K562 (cell line): ENCODE results near the gene SYMPK. TPM values are rescaled to one million over a fixed set of nuclear protein-coding genes. Genes with fewer than 3 reads are reported as not detected.

Experiments
- ARID1B ChIP-seq: fragments of 450-650 bp; IDR thresholded peaks from 2 replicates; pipeline ENCODE4 v1.6.1; 2016; ENCODE audit warnings: antibody characterized with exemption, mild to moderate bottlenecking, inconsistent platforms
- ARID2 ChIP-seq: fragments of 450-650 bp; IDR thresholded peaks from 2 replicates; pipeline ENCODE4 v1.6.1; 2017; ENCODE audit warnings: antibody characterized with exemption, mild to moderate bottlenecking
- BACH1 ChIP-seq: fragments of 200-800 bp; sonication (Bioruptor generic); IDR thresholded peaks from 2 replicates; pipeline ENCODE4 v1.6.1; 2016; ENCODE audit warnings: missing genetic modification characterization, missing compliant biosample characterization
- CEBPB ChIP-seq: fragments of 450-650 bp; IDR thresholded peaks from 2 replicates; pipeline ENCODE4 v1.6.1; 2016; ENCODE audit warnings: missing genetic modification characterization, missing compliant biosample characterization
- CREB3 ChIP-seq: fragments of 450-650 bp; conservative IDR thresholded peaks from 2 replicates; pipeline ENCODE4 v1.6.1; 2016; ENCODE audit warnings: missing genetic modification characterization, low read depth, mild to moderate bottlenecking, missing compliant biosample characterization, moderate library complexity
- E2F3 ChIP-seq: fragments of 250-450 bp; sonication (Bioruptor Pico); IDR thresholded peaks from 2 replicates; pipeline ENCODE4 v1.4.0; 2020; ENCODE audit warnings: mild to moderate bottlenecking
- EP300 ChIP-seq: IDR thresholded peaks from 2 replicates; pipeline ENCODE4 v1.6.1; 2012; ENCODE audit warnings: low read length, improper control_type of control experiment
- FOXK2 ChIP-seq, 2 experiments: fragments of 450-650 bp; IDR thresholded peaks in 1 of 2; conservative IDR thresholded peaks in 1 of 2; 2 replicates each; pipeline ENCODE4 v1.6.1; 2016; ENCODE audit warnings: low read depth in 2 of 2, mild to moderate bottlenecking in 1 of 2
- MYC ChIP-seq, 2 experiments: fragments of 250-450 bp in 1 of 2; sonication (Bioruptor Pico) in 1 of 2; IDR thresholded peaks; 2 replicates each; pipeline versions ENCODE4 v1.5.1 to v1.6.1; 2012 to 2021; ENCODE audit warnings: low read depth in 2 of 2, borderline replicate concordance in 1 of 2, improper control_type of control experiment in 1 of 2, low read length in 1 of 2, mild to moderate bottlenecking in 1 of 2, moderate library complexity in 1 of 2
- REST ChIP-seq, 2 experiments: fragments of 450-650 bp; formaldehyde crosslinking in 1 of 2; IDR thresholded peaks; 2 replicates each; pipeline versions ENCODE4 v1.4.0 to v1.6.1; 2014 to 2020; ENCODE audit warnings: mild to moderate bottlenecking in 2 of 2, borderline replicate concordance in 1 of 2, low read depth in 1 of 2
- SFPQ ChIP-seq: fragments of 200-400 bp; formaldehyde crosslinking; IDR thresholded peaks from 2 replicates; pipeline ENCODE4 v1.6.1; 2017; ENCODE audit warnings: mild to moderate bottlenecking, low read depth, low read length, moderate library complexity
- SMAD3 ChIP-seq: fragments of 450-650 bp; formaldehyde crosslinking; conservative IDR thresholded peaks from 2 replicates; pipeline ENCODE4 v1.4.0; 2020; ENCODE audit warnings: mild to moderate bottlenecking
- SMARCE1 ChIP-seq: fragments of 450-650 bp; IDR thresholded peaks from 2 replicates; pipeline ENCODE4 v1.7.1; 2016; ENCODE audit warnings: mild to moderate bottlenecking
- SREBF1 ChIP-seq: fragments of 150-350 bp; IDR thresholded peaks from 2 replicates; pipeline ENCODE4 v1.6.1; 2014; ENCODE audit warnings: antibody characterized with exemption, low read depth, low read length, borderline replicate concordance
- TEAD4 ChIP-seq, 2 experiments: sonication (generic) in 1 of 2; formaldehyde crosslinking in 1 of 2; IDR thresholded peaks; 2 replicates each; pipeline versions ENCODE4 v1.6.1 to v1.8.0; 2012 to 2022; ENCODE audit warnings: borderline replicate concordance in 1 of 2, inconsistent platforms in 1 of 2, low read length in 1 of 2, mild to moderate bottlenecking in 1 of 2, missing genetic modification reagents in 1 of 2
- ZNF354B ChIP-seq: fragments of 250-450 bp; sonication (Bioruptor Pico); IDR thresholded peaks from 2 replicates; pipeline ENCODE4 v1.4.0; 2020
- polyA plus RNA-seq, 8 experiments: library from polyadenylated mRNA; depleted of rRNA in 4 of 8; stranded (reverse) in 5 of 8; unstranded in 3 of 8; fragments of >200 nt; fragmentation: Nextera tagmentation in 2 of 8; fragmentation: Illumina TruSeq in 1 of 8; extraction: Ambion mirVana in 2 of 8; extraction: Trizol in 1 of 8; gene quantifications; 2 replicates each; pipeline versions ENCODE4 v1.2.1 to v1.2.3, GENCODE V29; 2011 to 2014; ENCODE audit warnings: inconsistent platforms in 1 of 8, missing spikeins in 1 of 8
- total RNA-seq, 7 experiments: library from RNA; depleted of rRNA in 6 of 7; stranded (reverse); fragments of >200 nt in 6 of 7; fragmentation: Illumina TruSeq in 2 of 7; extraction: Trizol in 2 of 7; gene quantifications; 2 replicates each; pipeline versions ENCODE4 v1.2.1 to v1.2.3, GENCODE V29; 2011 to 2021; ENCODE audit warnings: low replicate concordance in 1 of 7

The SYMPK gene
- total and polyA plus RNA-seq, 9 of the 15 experiments (the other 6 are each of a cell fraction or from before 2014, with no cell fraction given), result 0.73 to 95.5 (median 58.4) TPM

GRCh38 chr19:45809643-45810159 is 53.2 kb downstream of the SYMPK start (continued):
- TF ChIP-seq ARID2 (no peak), FOXK2 (conservative IDR thresholded peaks at IDR 0.05 in 1 of 2, IDR thresholded peaks at IDR 0.05 in 1 of 2; ENCODE audit: low read depth in 2 of 2) (peak in 1 of 2 experiments; percentile 64; a peak in 3 of 4 replicates), SREBF1 (no peak), SMAD3 (CRISPR knock-in tag) (no peak), SMARCE1 (peak; percentile 89), EP300 (peak; percentile 57), CREB3 (tag) (0 out of 2 replicates have a peak, but pooled peaks have one; percentile 24), CEBPB (no peak), E2F3 (CRISPR knock-in tag) (no peak), BACH1 (tag) (peak; percentile 89), SFPQ (no peak), ZNF354B (CRISPR knock-in tag) (no peak), ARID1B (peak; percentile 84), TEAD4 (IDR thresholded peaks at IDR 0.05; ENCODE audit: low read length) (0 out of 2 replicates have a peak, but pooled peaks have one; percentile 12), TEAD4 (CRISPR knock-in tag; IDR thresholded peaks at IDR 0.05; ENCODE audit: borderline replicate concordance) (no peak), MYC (IDR thresholded peaks at IDR 0.05; ENCODE audit: low read depth, low read length) (no peak), MYC (CRISPR knock-in tag; IDR thresholded peaks at IDR 0.05; ENCODE audit: borderline replicate concordance, low read depth) (no peak), REST (IDR thresholded peaks at IDR 0.05; ENCODE audit: borderline replicate concordance) (no peak), REST (CRISPR knock-in tag; IDR thresholded peaks at IDR 0.05; ENCODE audit: low read depth) (no peak)
